Naive B cell (primary cell): Measurements from ENCODE around the gene PCDHB15. TPM values are rescaled to one million over a fixed set of nuclear protein-coding genes. Genes with fewer than 3 reads are reported as not detected.

Source experiments
- ATAC-seq, 2 donors: fragments of 150-1000 bp; cut with Tn5 transposase; 2 replicates each; pipeline ENCODE4 v1.10.0; 2021; ENCODE audit warnings: low read depth in 2 of 2, mild to moderate bottlenecking in 2 of 2, moderate library complexity in 2 of 2
- DNase-seq: peaks from one replicate; pipeline ENCODE4 v3.0.0; 2022
- H3K27ac Mint-ChIP-seq, 6 donors: one replicate each; pipeline ENCODE4 v1.8.0; 2020 to 2022; ENCODE audit warnings: mild to moderate bottlenecking in 6 of 6, mixed read lengths in 6 of 6, moderate library complexity in 5 of 6, inconsistent platforms in 2 of 6
- H3K27me3 Mint-ChIP-seq, 3 donors: one replicate each; pipeline ENCODE4 v1.8.0; 2021 to 2022; ENCODE audit warnings: mixed read lengths in 3 of 3, mild to moderate bottlenecking in 1 of 3
- H3K36me3 Mint-ChIP-seq, 2 donors: one replicate each; pipeline ENCODE4 v1.8.0; 2020 to 2022; ENCODE audit warnings: mixed read lengths in 2 of 2, inconsistent platforms in 1 of 2, mild to moderate bottlenecking in 1 of 2
- H3K4me1 Mint-ChIP-seq, 3 donors: one replicate each; pipeline ENCODE4 v1.8.0; 2020 to 2022; ENCODE audit warnings: mixed read lengths in 3 of 3, inconsistent platforms in 1 of 3, mild to moderate bottlenecking in 1 of 3, moderate library complexity in 1 of 3
- H3K4me3 Mint-ChIP-seq, 8 donors: one replicate each; pipeline ENCODE4 v1.8.0; 2020 to 2022; ENCODE audit warnings: mild to moderate bottlenecking in 8 of 8, mixed read lengths in 8 of 8, moderate library complexity in 8 of 8, inconsistent platforms in 2 of 8
- H3K9me3 Mint-ChIP-seq, 7 donors: one replicate each; pipeline ENCODE4 v1.8.0; 2020 to 2022; ENCODE audit warnings: mixed read lengths in 7 of 7, mild to moderate bottlenecking in 5 of 7, inconsistent platforms in 2 of 7, moderate library complexity in 1 of 7
- polyA plus RNA-seq, 6 donors: library from polyadenylated mRNA; unstranded; fragments of 300-500 nt; fragmentation: Illumina TruSeq; gene quantifications; one replicate each; pipeline ENCODE4 v1.2.3, GENCODE V29; 2021; ENCODE audit warnings: low read depth in 6 of 6

Gene PCDHB15
- polyA plus RNA-seq, 6 donors from 2014 or later = not detected

GRCh38 chr5:141260458-141261237 lies 15.5 kb downstream of the PCDHB15 start:
- DNase-seq (no peak), ATAC-seq (no peak)
- Mint-ChIP-seq H3K27me3 (no peaks in the 10 kb centered on the region), H3K9me3 (peaks cover 6 to 98% (median 91%) of the 10 kb centered on the region in 7 donors), H3K4me3 (no peak overlapping the region), H3K4me1 (no peaks in the 10 kb centered on the region), H3K27ac (no peak overlapping the region), H3K36me3 (peaks cover 38 to 45% of the 10 kb centered on the region in 2 donors)

DNA sequence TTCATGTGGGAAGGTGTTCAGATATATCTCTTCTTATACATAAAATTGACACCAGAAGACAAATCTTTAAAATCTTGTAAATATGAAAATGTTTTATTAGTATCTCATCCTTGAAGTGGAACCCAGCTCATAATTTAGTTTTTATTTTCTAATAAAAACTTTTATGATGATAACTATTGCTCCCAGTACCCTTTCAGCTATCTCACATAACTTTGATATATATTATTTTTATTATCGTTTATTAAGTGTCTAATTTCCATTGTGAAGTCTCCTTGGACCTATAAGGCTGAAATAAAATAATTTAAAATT lies 16.0 kb downstream of the PCDHB15 start:
- peaks cover 42 to 48% of the 10 kb centered on the region in 2 donors for H3K36me3 Mint-ChIP-seq
- no peaks in the 10 kb centered on the region for H3K4me1 Mint-ChIP-seq
- no peaks in the 10 kb centered on the region for H3K27me3 Mint-ChIP-seq
- ATAC-seq = no peak
- DNase-seq = no peak
- no peak overlapping the region for H3K4me3 Mint-ChIP-seq
- peaks cover 10 to 98% (median 91%) of the 10 kb centered on the region in 7 donors for H3K9me3 Mint-ChIP-seq
- H3K27ac Mint-ChIP-seq = no peak overlapping the region

GRCh38 chr5:141269195-141269594 lies 24.0 kb downstream of the PCDHB15 start:
- H3K27ac Mint-ChIP-seq = no peak overlapping the region
- ATAC-seq (no peak), DNase-seq (no peak)
- peaks cover 45 to 60% of the 10 kb centered on the region in 2 donors for H3K36me3 Mint-ChIP-seq
- H3K27me3 Mint-ChIP-seq = no peaks in the 10 kb centered on the region
- peaks cover 18 to 97% (median 80%) of the 10 kb centered on the region in 7 donors for H3K9me3 Mint-ChIP-seq
- H3K4me1 Mint-ChIP-seq = no peaks in the 10 kb centered on the region
- H3K4me3 Mint-ChIP-seq = no peak overlapping the region

- Mint-ChIP-seq H3K27me3 (no peaks in the 10 kb centered on the region), H3K4me1 (no peaks in the 10 kb centered on the region), H3K9me3 (peaks cover 13 to 98% (median 74%) of the 10 kb centered on the region in 7 donors), H3K4me3 (no peak overlapping the region), H3K27ac (peak overlapping the region in 1 of 6 donors; percentile 61), H3K36me3 (peaks cover 37 to 65% of the 10 kb centered on the region in 2 donors)
- ATAC-seq (no peak), DNase-seq (no peak)
Observed at GRCh38 chr5:141272906-141273305, 27.7 kb downstream of the PCDHB15 start.

DNA sequence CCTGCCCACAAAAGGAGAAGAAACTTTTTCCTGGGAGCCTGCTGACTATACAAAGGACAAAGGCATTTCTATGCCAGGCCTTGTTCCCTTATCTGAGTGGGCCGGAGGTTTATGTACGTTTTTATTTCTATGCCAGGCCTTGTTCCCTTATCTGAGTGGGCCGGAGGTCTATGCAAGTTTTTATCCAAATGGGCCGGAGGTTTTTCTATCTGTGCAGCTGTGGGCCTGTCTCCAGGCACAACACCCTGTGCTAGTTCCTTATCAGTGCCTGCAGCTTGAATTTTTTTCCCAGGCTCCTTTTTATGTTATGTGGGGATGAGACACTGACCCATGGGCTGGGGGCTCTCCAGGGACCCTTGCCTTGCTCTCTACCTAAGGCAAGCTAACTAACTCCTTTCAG lies 53.2 kb downstream of the PCDHB15 start:
- Mint-ChIP-seq H3K4me1 (peaks cover 0 to 13% (median 8%) of the 10 kb centered on the region in 3 donors), H3K27me3 (no peaks in the 10 kb centered on the region), H3K36me3 (peaks cover 38 to 58% of the 10 kb centered on the region in 2 donors), H3K4me3 (no peak overlapping the region), H3K27ac (no peak overlapping the region), H3K9me3 (peaks cover 18 to 91% (median 68%) of the 10 kb centered on the region in 7 donors)
- no peak for DNase-seq
- ATAC-seq = no peak

Other genes starting within 250 kb of the PCDHB15 start
- not detected for gene PCDHB1, start 194.0 kb upstream of the PCDHB15 start, polyA plus RNA-seq
- under 1 TPM in 1 of 6 donors, not detected in 5; 0.13 TPM for gene PCDHB2, start 150.8 kb upstream of the PCDHB15 start, polyA plus RNA-seq
- gene PCDHB3, start 144.9 kb upstream of the PCDHB15 start, polyA plus RNA-seq = not detected
- not detected for gene PCDHB4, start 123.6 kb upstream of the PCDHB15 start, polyA plus RNA-seq
- under 1 TPM in 2 of 6 donors, not detected in 4; 0.08 to 0.43 TPM for gene PCDHB5, start 110.2 kb upstream of the PCDHB15 start, polyA plus RNA-seq
- gene PCDHB6, start 95.3 kb upstream of the PCDHB15 start, polyA plus RNA-seq = not detected
- not detected for gene PCDHB7, start 72.8 kb upstream of the PCDHB15 start, polyA plus RNA-seq
- not detected for gene PCDHB8, start 67.6 kb upstream of the PCDHB15 start, polyA plus RNA-seq
- not detected for gene PCDHB16, start 63.0 kb upstream of the PCDHB15 start, polyA plus RNA-seq
- gene PCDHB9, start 58.2 kb upstream of the PCDHB15 start, polyA plus RNA-seq = not detected
- gene PCDHB10, start 53.0 kb upstream of the PCDHB15 start, polyA plus RNA-seq = not detected
- gene PCDHB11, start 45.8 kb upstream of the PCDHB15 start, polyA plus RNA-seq = not detected
- not detected for gene PCDHB12, start 36.7 kb upstream of the PCDHB15 start, polyA plus RNA-seq
- gene PCDHB13, start 31.5 kb upstream of the PCDHB15 start, polyA plus RNA-seq = not detected
- not detected for gene PCDHB14, start 22.1 kb upstream of the PCDHB15 start, polyA plus RNA-seq
- under 1 TPM in 1 of 6 donors, not detected in 5; 0.20 TPM for gene SLC25A2, start 58.7 kb downstream of the PCDHB15 start, polyA plus RNA-seq
- gene TAF7, start 75.4 kb downstream of the PCDHB15 start, polyA plus RNA-seq = 100 to 1,000 TPM; 270 to 315 (median 285) TPM
- gene PCDHGA1, start 85.1 kb downstream of the PCDHB15 start, polyA plus RNA-seq = not detected
- gene PCDHGA2, start 93.4 kb downstream of the PCDHB15 start, polyA plus RNA-seq = not detected
- not detected for gene PCDHGA3, start 98.4 kb downstream of the PCDHB15 start, polyA plus RNA-seq
- not detected for gene PCDHGB1, start 104.7 kb downstream of the PCDHB15 start, polyA plus RNA-seq
- gene PCDHGA4, start 109.6 kb downstream of the PCDHB15 start, polyA plus RNA-seq = under 1 TPM in 2 of 6 donors, not detected in 4; 0.14 to 0.16 TPM
- gene PCDHGB2, start 114.6 kb downstream of the PCDHB15 start, polyA plus RNA-seq = under 1 TPM in 3 of 6 donors, not detected in 3; 0.27 to 0.82 (median 0.74) TPM
- under 1 TPM in 1 of 6 donors, not detected in 5; 0.10 TPM for gene PCDHGA5, start 118.8 kb downstream of the PCDHB15 start, polyA plus RNA-seq
- under 1 TPM in 1 of 6 donors, not detected in 5; 0.21 TPM for gene PCDHGB3, start 124.8 kb downstream of the PCDHB15 start, polyA plus RNA-seq
- gene PCDHGA6, start 128.5 kb downstream of the PCDHB15 start, polyA plus RNA-seq = under 1 TPM in 1 of 6 donors, not detected in 5; 0.08 TPM
- gene PCDHGA7, start 137.3 kb downstream of the PCDHB15 start, polyA plus RNA-seq = not detected
- under 1 TPM in 1 of 6 donors, not detected in 5; 0.15 TPM for gene PCDHGB4, start 142.3 kb downstream of the PCDHB15 start, polyA plus RNA-seq
- gene PCDHGA8, start 147.2 kb downstream of the PCDHB15 start, polyA plus RNA-seq = not detected
- under 1 TPM in 3 of 6 donors, not detected in 3; 0.12 to 0.27 (median 0.20) TPM for gene PCDHGB5, start 152.6 kb downstream of the PCDHB15 start, polyA plus RNA-seq
- gene PCDHGA9, start 157.4 kb downstream of the PCDHB15 start, polyA plus RNA-seq = under 1 TPM in 1 of 6 donors, not detected in 5; 0.25 TPM
- under 1 TPM in 2 of 6 donors, not detected in 4; 0.11 to 0.17 TPM for gene PCDHGB6, start 162.6 kb downstream of the PCDHB15 start, polyA plus RNA-seq
- gene PCDHGA10, start 167.6 kb downstream of the PCDHB15 start, polyA plus RNA-seq = under 1 TPM in 1 of 6 donors, not detected in 5; 0.05 TPM
- gene PCDHGB7, start 172.3 kb downstream of the PCDHB15 start, polyA plus RNA-seq = not detected
- gene PCDHGA11, start 175.7 kb downstream of the PCDHB15 start, polyA plus RNA-seq = not detected
- gene PCDHGA12, start 185.1 kb downstream of the PCDHB15 start, polyA plus RNA-seq = under 1 TPM in 3 of 6 donors, not detected in 3; 0.09 to 0.16 (median 0.11) TPM
- under 1 TPM in 3 of 6 donors, not detected in 3; 0.35 to 0.86 (median 0.61) TPM for gene PCDHGC3, start 230.6 kb downstream of the PCDHB15 start, polyA plus RNA-seq
- gene PCDHGC4, start 239.6 kb downstream of the PCDHB15 start, polyA plus RNA-seq = not detected
- gene PCDHGC5, start 243.7 kb downstream of the PCDHB15 start, polyA plus RNA-seq = not detected